A549 treated with CORT108297 at 1 μM for 4 hours (cell line): ENCODE measurements around the gene BAIAP2. TPM values are rescaled to one million over a fixed set of nuclear protein-coding genes. Genes with fewer than 3 reads are reported as not detected.

Experiments
- total RNA-seq: library from RNA; stranded (reverse); fragments of 200-300 nt; extraction: Qiagen RNA extraction; gene quantifications from 5 replicates; pipeline ENCODE4 v1.2.3, GENCODE V29; 2022

BAIAP2 gene, protein sequence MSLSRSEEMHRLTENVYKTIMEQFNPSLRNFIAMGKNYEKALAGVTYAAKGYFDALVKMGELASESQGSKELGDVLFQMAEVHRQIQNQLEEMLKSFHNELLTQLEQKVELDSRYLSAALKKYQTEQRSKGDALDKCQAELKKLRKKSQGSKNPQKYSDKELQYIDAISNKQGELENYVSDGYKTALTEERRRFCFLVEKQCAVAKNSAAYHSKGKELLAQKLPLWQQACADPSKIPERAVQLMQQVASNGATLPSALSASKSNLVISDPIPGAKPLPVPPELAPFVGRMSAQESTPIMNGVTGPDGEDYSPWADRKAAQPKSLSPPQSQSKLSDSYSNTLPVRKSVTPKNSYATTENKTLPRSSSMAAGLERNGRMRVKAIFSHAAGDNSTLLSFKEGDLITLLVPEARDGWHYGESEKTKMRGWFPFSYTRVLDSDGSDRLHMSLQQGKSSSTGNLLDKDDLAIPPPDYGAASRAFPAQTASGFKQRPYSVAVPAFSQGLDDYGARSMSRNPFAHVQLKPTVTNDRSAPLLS
- total RNA-seq = 58.9 to 78.5 TPM (median 71.2 TPM) in 5 replicates

DNA sequence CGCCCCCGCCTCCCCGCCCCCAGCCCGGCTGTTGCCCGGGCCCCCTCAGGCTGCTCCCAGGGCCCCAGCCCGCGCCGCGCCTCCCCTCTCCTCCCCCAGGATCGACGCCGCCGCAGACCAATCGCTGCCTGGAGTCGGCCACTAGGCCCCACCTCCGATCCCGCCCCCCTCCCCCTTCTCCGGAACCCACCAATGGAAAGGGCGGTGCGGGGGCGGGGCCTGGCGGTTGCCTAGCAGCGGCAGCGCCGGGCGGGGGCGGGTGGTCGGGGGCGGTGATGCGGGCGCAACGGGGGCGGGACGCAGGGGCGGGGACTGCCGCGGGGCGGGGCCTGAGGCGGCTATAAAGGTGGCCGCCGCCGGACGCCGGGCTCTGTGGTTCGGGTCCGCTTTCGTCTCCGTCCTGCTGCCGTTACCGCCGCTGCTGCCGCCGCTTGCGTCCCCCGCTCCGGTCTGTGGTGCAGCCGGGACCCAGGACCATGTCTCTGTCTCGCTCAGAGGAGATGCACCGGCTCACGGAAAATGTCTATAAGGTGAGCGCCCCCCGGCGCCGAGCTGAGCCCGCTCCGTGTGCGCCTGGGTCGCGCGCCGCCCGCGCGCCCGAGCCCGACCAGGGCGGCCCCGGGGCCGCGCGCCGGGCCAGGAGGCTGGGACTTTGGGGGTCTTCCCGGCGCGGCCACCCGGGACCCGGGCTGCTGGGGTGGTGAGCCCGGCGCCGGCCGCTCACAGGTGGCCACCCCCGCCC, at the start of gene BAIAP2:
BAIAP2 (plus strand) TSS at position 373 of the 742 bp plus-strand sequence; CDS start at position 477, 104 bp downstream.

DNA sequence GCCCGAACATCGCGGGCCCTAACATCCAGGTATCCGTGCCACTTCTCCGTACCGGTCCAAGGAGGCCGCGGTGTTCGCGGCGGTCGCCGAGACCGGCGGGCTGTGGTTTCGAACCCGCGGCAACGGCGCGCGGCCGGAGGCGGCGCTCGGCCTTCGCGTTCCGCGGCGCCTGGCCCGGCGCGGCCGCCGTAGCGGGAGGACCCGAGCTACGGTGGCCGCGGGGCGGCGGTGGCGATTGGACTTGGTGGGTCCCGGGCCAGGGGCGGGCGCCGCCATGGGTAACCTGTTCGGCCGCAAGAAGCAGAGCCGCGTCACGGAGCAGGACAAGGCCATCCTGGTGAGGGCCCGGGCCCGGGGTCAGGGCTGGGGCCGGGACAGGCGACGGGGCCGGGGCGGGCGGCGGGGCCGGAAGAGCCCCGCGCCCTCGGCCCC, 43.3 kb upstream of the BAIAP2 start, which contains the start of gene CHMP6:
CHMP6 (plus strand) TSS at position 197 of the 432 bp plus-strand sequence; CDS start at position 275, 78 bp downstream.

DNA sequence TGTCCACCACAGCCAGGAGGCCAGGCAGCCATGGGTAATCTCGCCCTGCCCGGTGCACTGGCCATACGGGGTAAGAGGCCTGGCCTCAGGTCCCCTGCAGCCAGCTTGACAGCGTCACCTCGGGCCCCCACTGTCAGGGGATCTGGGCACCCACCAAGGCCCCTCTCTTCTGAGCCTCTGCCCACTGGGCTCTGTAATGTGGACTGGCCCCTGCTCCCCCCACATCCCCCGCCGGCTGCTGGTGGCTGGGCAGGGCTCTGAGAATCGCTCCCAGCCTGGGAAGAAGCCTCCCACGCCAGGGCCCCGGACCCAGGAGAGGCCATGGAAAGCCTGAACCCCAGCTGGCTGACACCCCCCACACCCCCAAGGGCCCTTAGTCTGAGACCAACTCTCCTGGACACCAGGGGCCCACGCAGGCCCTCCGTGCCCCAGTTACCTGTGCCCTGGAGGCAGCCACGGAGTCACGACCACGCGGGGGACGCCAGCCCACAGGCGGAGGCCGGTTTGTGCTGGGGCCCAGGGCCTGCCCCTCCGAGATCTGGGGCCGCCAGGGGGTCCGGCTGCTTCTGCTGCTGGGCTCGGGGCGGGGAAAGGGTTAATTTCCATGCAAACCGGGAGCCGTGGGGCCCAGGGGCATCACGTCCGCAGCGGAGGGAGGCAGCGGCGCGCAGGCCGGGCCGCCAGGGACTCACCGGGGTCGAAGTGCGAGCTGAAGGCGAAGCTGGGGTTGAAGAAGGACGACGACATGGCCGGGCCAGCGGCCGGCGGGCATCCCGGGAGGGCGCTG, 130.5 kb downstream of the BAIAP2 start, which contains the start of gene PVALEF:
PVALEF (plus strand) TSS at position 262 of the 787 bp plus-strand sequence. CDS start 15,720 bp downstream, outside the sequence.

DNA sequence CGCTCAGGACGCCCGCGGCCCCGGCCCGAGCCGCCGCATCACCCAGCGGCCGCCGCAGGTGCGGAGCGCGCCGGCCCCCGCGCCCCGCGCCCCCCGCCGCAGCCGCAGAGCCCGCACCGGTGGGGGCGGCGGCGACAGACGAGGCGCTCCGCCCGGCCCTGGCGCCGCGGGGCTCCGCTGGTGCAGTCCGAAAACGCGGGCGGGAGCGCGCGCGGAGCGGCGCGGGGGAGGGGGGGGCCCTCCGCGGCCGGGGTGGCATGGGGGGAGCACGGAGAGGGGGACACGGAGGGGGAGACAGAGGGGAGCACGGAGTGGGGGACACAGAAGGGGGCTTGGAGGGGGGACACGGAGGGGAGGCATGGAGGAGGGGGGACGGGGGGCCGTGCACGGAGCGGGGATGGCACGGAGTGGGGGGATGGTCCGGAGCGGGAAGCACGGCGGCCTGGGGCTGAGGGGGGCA, 131.1 kb downstream of the BAIAP2 start, which contains the start of gene AATK:
AATK (minus strand) TSS at position 189 of the 460 bp plus-strand sequence. CDS start 229 bp downstream, outside the sequence.

Other genes starting within 250 kb of the BAIAP2 start
- 31.3 to 38.0 TPM (median 34.9 TPM) in 5 replicates for gene CHMP6, start 43.3 kb upstream of the BAIAP2 start, total RNA-seq
- not detected in 5 replicates for gene PVALEF, start 130.4 kb downstream of the BAIAP2 start, total RNA-seq
- 0.23 to 0.66 TPM (median 0.60 TPM) in 5 replicates for gene AATK, start 131.1 kb downstream of the BAIAP2 start, total RNA-seq
- gene CEP131, start 187.8 kb downstream of the BAIAP2 start, total RNA-seq = 6.4 to 9.2 TPM (median 8.7 TPM) in 5 replicates
- 16.2 to 34.3 TPM (median 32.5 TPM) in 5 replicates for gene TEPSIN, start 203.9 kb downstream of the BAIAP2 start, total RNA-seq
- 97.3 to 237 TPM (median 217 TPM) in 5 replicates for gene NDUFAF8, start 204.2 kb downstream of the BAIAP2 start, total RNA-seq